Neural progenitor cell (in vitro differentiated cells): Measurements from ENCODE around the gene COL20A1. TPM values are rescaled to one million over a fixed set of nuclear protein-coding genes. Genes with fewer than 3 reads are reported as not detected.

Experiments
- DNase-seq: peaks from one replicate; pipeline ENCODE4 v3.0.0-alpha.2; 2016; ENCODE audit warnings: low spot score
- H2AFZ ChIP-seq: fragments of 200-600 bp; sonication (generic); replicated peaks from 2 replicates; pipeline ENCODE4 v1.6.1; 2016; ENCODE audit warnings: antibody characterized with exemption
- H3F3A ChIP-seq: fragments of 200-600 bp; sonication (generic); 2 replicates; pipeline ENCODE4 v1.6.1; 2016; ENCODE audit warnings: antibody characterized with exemption, low read depth
- H3K27ac ChIP-seq: fragments of 200-600 bp; sonication (generic); 2 replicates; pipeline ENCODE4 v1.5.1; 2016; ENCODE audit warnings: mild to moderate bottlenecking
- H3K27me3 ChIP-seq: fragments of 200-600 bp; sonication (generic); 2 replicates; pipeline ENCODE4 v1.6.1; 2016; ENCODE audit warnings: mild to moderate bottlenecking, moderate library complexity
- H3K36me3 ChIP-seq: fragments of 200-600 bp; sonication (generic); 2 replicates; pipeline ENCODE4 v1.5.1; 2016
- H3K4me1 ChIP-seq: fragments of 200-600 bp; sonication (generic); 2 replicates; pipeline ENCODE4 v1.6.1; 2016; ENCODE audit warnings: mixed run types
- H3K4me2 ChIP-seq: fragments of 200-600 bp; sonication (generic); 2 replicates; pipeline ENCODE4 v1.6.1; 2016
- H3K4me3 ChIP-seq: fragments of 200-600 bp; sonication (generic); 2 replicates; pipeline ENCODE4 v1.5.1; 2016
- H3K79me2 ChIP-seq: fragments of 200-600 bp; sonication (generic); 2 replicates; pipeline ENCODE4 v1.6.1; 2016; ENCODE audit warnings: low read depth
- H3K9ac ChIP-seq: fragments of 200-600 bp; sonication (generic); 2 replicates; pipeline ENCODE4 v1.6.1; 2016
- H3K9me3 ChIP-seq: fragments of 200-600 bp; sonication (generic); 2 replicates; pipeline ENCODE4 v1.5.1; 2016; ENCODE audit warnings: low read depth
- H4K20me1 ChIP-seq: fragments of 200-600 bp; sonication (generic); 2 replicates; pipeline ENCODE4 v1.6.1; 2016; ENCODE audit warnings: low read depth
- H3K27ac Mint-ChIP-seq: 3 replicates; pipeline ENCODE4 v1.8.0; 2021; ENCODE audit warnings: mixed read lengths
- H3K27me3 Mint-ChIP-seq: 2 replicates; pipeline ENCODE4 v1.8.0; 2022; ENCODE audit warnings: low read depth, mild to moderate bottlenecking, inconsistent platforms, moderate library complexity, mixed read lengths; ENCODE audit not compliant: insufficient read depth
- H3K36me3 Mint-ChIP-seq: 3 replicates; pipeline ENCODE4 v1.8.0; 2021; ENCODE audit warnings: mixed read lengths
- H3K4me1 Mint-ChIP-seq: 3 replicates; pipeline ENCODE4 v1.8.0; 2021; ENCODE audit warnings: mixed read lengths
- H3K4me3 Mint-ChIP-seq: 3 replicates; pipeline ENCODE4 v1.8.0; 2021; ENCODE audit warnings: mild to moderate bottlenecking, moderate library complexity, mixed read lengths
- H3K9me3 Mint-ChIP-seq: 3 replicates; pipeline ENCODE4 v1.8.0; 2020; ENCODE audit warnings: mixed read lengths
- CTCF ChIP-seq: fragments of 200-600 bp; sonication (generic); IDR thresholded peaks from 2 replicates; pipeline ENCODE4 v1.5.1; 2017; ENCODE audit warnings: antibody characterized with exemption, mild to moderate bottlenecking
- EZH2 ChIP-seq: fragments of 200-600 bp; sonication (generic); IDR thresholded peaks from 2 replicates; pipeline ENCODE4 v1.6.1; 2017; ENCODE audit warnings: antibody characterized with exemption, mild to moderate bottlenecking, moderate library complexity
- EZH2phosphoT487 ChIP-seq: fragments of 200-600 bp; sonication (generic); IDR thresholded peaks from 2 replicates; pipeline ENCODE4 v1.6.1; 2017; ENCODE audit warnings: antibody characterized with exemption
- total RNA-seq: library from RNA; depleted of rRNA; stranded (reverse); fragments of >200 nt; gene quantifications from 2 replicates; pipeline ENCODE4 v1.2.3, GENCODE V29; 2015; ENCODE audit warnings: low replicate concordance

The COL20A1 gene
- total RNA-seq, 1 donor from 2014 or later: 0.37 TPM

- peak; percentile 36 for DNase-seq
- peaks cover 4% of the 10 kb centered on the region for H3F3A ChIP-seq
- no peaks in the 10 kb centered on the region for H3K79me2 ChIP-seq
- peaks cover 28% of the 10 kb centered on the region for H3K27me3 ChIP-seq
- H3K9me3 ChIP-seq: no peaks in the 10 kb centered on the region
- H3K4me3 ChIP-seq: no peak overlapping the region
- Mint-ChIP-seq H3K27ac (no peak overlapping the region), H3K9me3 (no peaks in the 10 kb centered on the region), H3K4me3 (no peak overlapping the region), H3K4me1 (peaks cover 13% of the 10 kb centered on the region), H3K27me3 (peaks cover 11% of the 10 kb centered on the region), H3K36me3 (no peaks in the 10 kb centered on the region)
- H3K9ac ChIP-seq: no peak overlapping the region
- peak overlapping the region; percentile 47 for H3K4me2 ChIP-seq
- H3K27ac ChIP-seq: no peak overlapping the region
- no peak overlapping the region for H2AFZ ChIP-seq
- no peaks in the 10 kb centered on the region for H3K36me3 ChIP-seq
- no peak for TF ChIP-seq CTCF
- no peak for TF ChIP-seq EZH2phosphoT487
- TF ChIP-seq EZH2: no peak
- peaks cover 2% of the 10 kb centered on the region for H4K20me1 ChIP-seq
- peaks cover 23% of the 10 kb centered on the region for H3K4me1 ChIP-seq
Measured at GRCh38 chr20:63295846-63296245, 2.9 kb downstream of the COL20A1 start.

DNA sequence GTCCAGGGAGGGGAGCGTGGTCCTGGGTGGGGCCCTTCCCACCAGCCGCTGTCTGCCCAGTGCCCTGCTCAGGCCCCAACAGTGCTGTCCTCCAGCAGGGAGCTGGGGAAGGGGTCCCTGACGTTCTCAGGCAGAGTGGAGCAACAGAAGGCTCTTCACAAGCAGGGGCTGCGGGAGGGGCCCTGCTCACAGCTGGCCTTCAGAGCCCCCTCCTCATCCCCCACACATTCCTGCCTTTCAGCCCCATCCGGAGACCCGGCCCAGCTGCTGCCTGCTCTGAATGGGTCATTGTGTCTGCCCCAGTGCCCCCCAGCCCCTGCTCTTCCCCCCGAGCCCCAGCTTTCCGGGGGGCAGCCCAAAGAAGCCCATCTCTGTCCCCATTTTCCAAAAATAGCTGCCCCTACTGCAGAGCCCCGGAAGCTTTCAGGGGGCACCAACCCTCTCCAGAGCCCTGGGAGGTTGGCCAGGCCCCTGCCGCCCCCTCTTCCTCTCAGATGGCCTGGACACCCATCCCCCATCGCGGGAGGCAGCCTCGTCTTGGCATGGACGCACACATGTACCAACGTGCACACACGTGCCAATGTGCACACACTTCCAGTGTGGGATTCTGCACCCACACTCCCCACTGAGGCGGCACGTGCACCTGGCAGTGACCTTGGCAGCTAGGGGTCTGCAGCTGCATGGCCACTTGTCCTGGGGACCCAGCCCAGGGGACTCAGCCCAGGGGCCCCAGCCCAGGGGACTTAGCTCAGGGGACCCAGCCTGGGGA, 3.7 kb downstream of the COL20A1 start:
- Histone ChIP-seq H3K9me3 (no peaks in the 10 kb centered on the region), H4K20me1 (no peaks in the 10 kb centered on the region), H3K27ac (no peak overlapping the region), H3K27me3 (peaks cover 33% of the 10 kb centered on the region), H3K4me1 (peaks cover 23% of the 10 kb centered on the region), H3K36me3 (no peaks in the 10 kb centered on the region), H3K4me2 (peak overlapping the region; percentile 47), H3K4me3 (no peak overlapping the region), H3K9ac (no peak overlapping the region), H3F3A (peaks cover 4% of the 10 kb centered on the region), H2AFZ (no peak overlapping the region), H3K79me2 (no peaks in the 10 kb centered on the region)
- no peak overlapping the region for H3K27ac Mint-ChIP-seq
- TF ChIP-seq CTCF (no peak), EZH2 (no peak), EZH2phosphoT487 (no peak)
- DNase-seq: peak; percentile 45
- H3K4me1 Mint-ChIP-seq: peaks cover 13% of the 10 kb centered on the region
- no peak overlapping the region for H3K4me3 Mint-ChIP-seq
- H3K9me3 Mint-ChIP-seq: no peaks in the 10 kb centered on the region
- H3K27me3 Mint-ChIP-seq: peaks cover 11% of the 10 kb centered on the region
- H3K36me3 Mint-ChIP-seq: no peaks in the 10 kb centered on the region

DNA sequence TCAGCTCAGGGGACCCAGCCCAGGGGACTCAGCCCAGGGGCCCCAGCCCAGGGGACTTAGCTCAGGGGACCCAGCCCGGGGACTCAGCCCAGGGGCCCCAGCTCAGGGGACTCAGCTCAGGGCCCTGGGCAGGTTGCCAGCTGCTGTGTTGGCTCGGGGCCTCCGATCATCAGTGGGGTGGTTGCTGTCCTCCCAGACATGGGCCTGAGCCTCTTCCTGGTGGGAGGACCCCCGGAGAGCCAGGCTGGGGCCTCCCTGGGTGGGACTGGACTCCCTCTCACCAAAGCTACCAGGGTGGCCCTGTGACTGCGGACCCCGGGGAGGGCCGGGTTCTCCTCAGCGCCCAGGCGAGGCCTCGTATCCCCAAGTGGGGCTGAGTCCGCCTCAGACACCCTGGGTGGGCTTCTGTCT, 4.4 kb downstream of the COL20A1 start:
- H3F3A ChIP-seq: peaks cover 4% of the 10 kb centered on the region
- H3K4me2 ChIP-seq: no peak overlapping the region
- H4K20me1 ChIP-seq: no peaks in the 10 kb centered on the region
- no peak overlapping the region for H2AFZ ChIP-seq
- no peaks in the 10 kb centered on the region for H3K79me2 ChIP-seq
- peaks cover 23% of the 10 kb centered on the region for H3K4me1 ChIP-seq
- H3K27me3 ChIP-seq: peaks cover 35% of the 10 kb centered on the region
- TF ChIP-seq CTCF (no peak), EZH2 (no peak), EZH2phosphoT487 (no peak)
- H3K9me3 ChIP-seq: no peaks in the 10 kb centered on the region
- no peak overlapping the region for H3K27ac Mint-ChIP-seq
- H3K36me3 ChIP-seq: no peaks in the 10 kb centered on the region
- H3K4me3 ChIP-seq: no peak overlapping the region
- peaks cover 13% of the 10 kb centered on the region for H3K4me1 Mint-ChIP-seq
- H3K9me3 Mint-ChIP-seq: no peaks in the 10 kb centered on the region
- no peak overlapping the region for H3K9ac ChIP-seq
- no peaks in the 10 kb centered on the region for H3K36me3 Mint-ChIP-seq
- peaks cover 11% of the 10 kb centered on the region for H3K27me3 Mint-ChIP-seq
- H3K27ac ChIP-seq: no peak overlapping the region
- H3K4me3 Mint-ChIP-seq: no peak overlapping the region
- DNase-seq: no peak
